CD14-positive monocyte (primary cell): ENCODE measurements around the gene OTOG. TPM values are rescaled to one million over a fixed set of nuclear protein-coding genes. Genes with fewer than 3 reads are reported as not detected.

Experiments used
- DNase-seq, 3 donors: peaks; one replicate each; pipeline ENCODE4 v3.0.0-alpha.2; 2011 to 2022
- H2AFZ ChIP-seq: 2 replicates; pipeline ENCODE4 v1.6.0; 2012; ENCODE audit warnings: mild to moderate bottlenecking, low read depth, low read length, inconsistent platforms; ENCODE audit not compliant: insufficient read depth, poor library complexity, severe bottlenecking
- H3K27ac ChIP-seq, 2 donors: 1 replicate in 1 of 2; 2 replicates in 1 of 2; pipeline ENCODE4 v1.5.1; 2012 to 2013; ENCODE audit warnings: low read length in 2 of 2, control low read depth in 1 of 2, inconsistent platforms in 1 of 2, low read depth in 1 of 2, mild to moderate bottlenecking in 1 of 2
- H3K27me3 ChIP-seq, 2 donors: one replicate each; pipeline versions ENCODE4 v1.6.0 to v1.6.1; 2011 to 2013; ENCODE audit warnings: low read length in 2 of 2; ENCODE audit not compliant: control insufficient read depth in 2 of 2, insufficient read depth in 2 of 2
- H3K36me3 ChIP-seq, 2 donors: replicated peaks in 1 of 2; 1 replicate in 1 of 2; 2 replicates in 1 of 2; pipeline versions ENCODE4 v1.5.1 to v1.6.1; 2012 to 2013; ENCODE audit warnings: low read length in 2 of 2, control low read depth in 1 of 2, inconsistent platforms in 1 of 2, mild to moderate bottlenecking in 1 of 2; ENCODE audit not compliant: insufficient read depth in 2 of 2, control insufficient read depth in 1 of 2
- H3K4me1 ChIP-seq, 2 donors: 1 replicate in 1 of 2; 2 replicates in 1 of 2; pipeline versions ENCODE4 v1.5.1 to v1.6.1; 2012 to 2013; ENCODE audit warnings: low read length in 2 of 2, control low read depth in 1 of 2, inconsistent platforms in 1 of 2, mild to moderate bottlenecking in 1 of 2, moderate library complexity in 1 of 2; ENCODE audit not compliant: insufficient read depth in 2 of 2, control insufficient read depth in 1 of 2
- H3K4me2 ChIP-seq: replicated peaks from 2 replicates; pipeline ENCODE3; 2012; ENCODE audit warnings: low read length, moderate library complexity, mild to moderate bottlenecking; ENCODE audit not compliant: poor library complexity, severe bottlenecking; ENCODE audit errors: extremely low read depth
- H3K4me3 ChIP-seq, 3 experiments: fragments of 200-600 bp in 1 of 3; sonication (generic) in 1 of 3; replicated peaks in 1 of 3; 1 replicate in 2 of 3; 2 replicates in 1 of 3; pipeline ENCODE4 v1.5.1; 2011 to 2013; ENCODE audit warnings: low read length in 3 of 3, mild to moderate bottlenecking in 3 of 3, control low read depth in 2 of 3, low read depth in 2 of 3, inconsistent platforms in 1 of 3, moderate library complexity in 1 of 3
- H3K79me2 ChIP-seq: 2 replicates; pipeline ENCODE4 v1.6.0; 2012; ENCODE audit warnings: mild to moderate bottlenecking, control low read depth, inconsistent platforms, low read length, moderate library complexity; ENCODE audit not compliant: insufficient read depth
- H3K9ac ChIP-seq: 2 replicates; pipeline ENCODE4 v1.6.0; 2017; ENCODE audit warnings: low read length, mild to moderate bottlenecking; ENCODE audit not compliant: insufficient read depth, poor library complexity, severe bottlenecking
- H3K9me3 ChIP-seq, 2 donors: replicated peaks in 1 of 2; 1 replicate in 1 of 2; 2 replicates in 1 of 2; pipeline versions ENCODE4 v1.5.1 to v1.6.1; 2012 to 2013; ENCODE audit warnings: low read length in 2 of 2, control low read depth in 1 of 2; ENCODE audit not compliant: control insufficient read depth in 1 of 2, insufficient read depth in 1 of 2
- H4K20me1 ChIP-seq: 2 replicates; pipeline ENCODE4 v1.6.0; 2012; ENCODE audit warnings: mild to moderate bottlenecking, low read length, control low read depth, moderate library complexity; ENCODE audit not compliant: insufficient read depth
- H3K27ac Mint-ChIP-seq, 7 donors: one replicate each; pipeline ENCODE4 v1.8.0; 2020; ENCODE audit warnings: mild to moderate bottlenecking in 7 of 7, mixed read lengths in 7 of 7, moderate library complexity in 6 of 7, inconsistent platforms in 2 of 7
- H3K27me3 Mint-ChIP-seq, 3 donors: one replicate each; pipeline ENCODE4 v1.8.0; 2021 to 2022; ENCODE audit warnings: low read depth in 3 of 3, mild to moderate bottlenecking in 3 of 3, mixed read lengths in 3 of 3, moderate library complexity in 3 of 3, inconsistent platforms in 1 of 3
- H3K36me3 Mint-ChIP-seq, 2 donors: one replicate each; pipeline ENCODE4 v1.8.0; 2020; ENCODE audit warnings: mixed read lengths in 2 of 2, inconsistent platforms in 1 of 2, mild to moderate bottlenecking in 1 of 2
- H3K4me1 Mint-ChIP-seq: one replicate; pipeline ENCODE4 v1.8.0; 2020; ENCODE audit warnings: mild to moderate bottlenecking, mixed read lengths
- H3K4me3 Mint-ChIP-seq, 2 donors: one replicate each; pipeline ENCODE4 v1.8.0; 2020; ENCODE audit warnings: mild to moderate bottlenecking in 2 of 2, mixed read lengths in 2 of 2, moderate library complexity in 1 of 2
- H3K9me3 Mint-ChIP-seq, 7 donors: one replicate each; pipeline ENCODE4 v1.8.0; 2020 to 2022; ENCODE audit warnings: mixed read lengths in 7 of 7, mild to moderate bottlenecking in 6 of 7, moderate library complexity in 6 of 7, inconsistent platforms in 2 of 7
- WGBS: methylation state at CpG from one replicate; pipeline ENCODE4 v1.1.5; 2013; ENCODE audit warnings: missing lambda C conversion rate; ENCODE audit not compliant: insufficient coverage; 5-methylcytosine and 5-hydroxymethylcytosine counted together
- intact Hi-C, 2 donors: fragments of 100-400 bp; cut with micrococcal nuclease; formaldehyde crosslinking; loops; one replicate each; pipeline versions ENCODE4 v1.15.0 to v1.15.1; 2023
- polyA plus RNA-seq, 3 donors: library from polyadenylated mRNA; depleted of rRNA in 1 of 3; unstranded in 2 of 3; stranded (reverse) in 1 of 3; fragments of 300-500 nt in 2 of 3; fragments of >200 nt in 1 of 3; fragmentation: Illumina TruSeq in 2 of 3; gene quantifications; 1 replicate in 2 of 3; 2 replicates in 1 of 3; pipeline ENCODE4 v1.2.3, GENCODE V29; 2012 to 2021
- TF ChIP-seq, protein P1 (sequence below): fragments of 200-600 bp; IDR thresholded peaks from one replicate; pipeline ENCODE4 v1.8.0; 2022; ENCODE audit warnings: antibody characterized with exemption, mild to moderate bottlenecking

Gene OTOG
- polyA plus RNA-seq, 3 donors: not detected

DNA sequence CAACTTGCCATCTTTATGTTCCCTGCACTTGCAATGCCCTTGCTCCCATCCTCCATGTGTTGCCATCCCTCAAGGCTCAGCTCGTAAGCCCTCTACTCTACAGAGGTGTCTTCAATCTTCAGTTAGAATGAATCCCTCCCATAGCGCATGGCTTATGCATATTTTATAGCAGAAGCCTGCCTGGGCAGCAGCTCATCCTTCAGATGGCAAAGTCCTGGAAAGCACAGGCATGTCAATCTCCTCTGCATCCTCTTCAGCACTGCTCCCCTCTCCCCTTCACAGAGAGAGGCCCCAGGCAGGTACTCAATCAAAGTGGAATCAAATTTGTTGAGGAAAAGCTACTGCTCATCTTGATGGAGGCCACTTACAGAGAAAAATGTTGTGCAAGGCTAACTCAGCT, 39.3 kb upstream of the OTOG start:
- Mint-ChIP-seq H3K9me3 (no peaks in the 10 kb centered on the region), H3K27me3 (peaks cover 2 to 9% (median 3%) of the 10 kb centered on the region in 3 donors), H3K4me3 (no peak overlapping the region), H3K36me3 (no peaks in the 10 kb centered on the region), H3K27ac (no peak overlapping the region), H3K4me1 (no peaks in the 10 kb centered on the region)
- Histone ChIP-seq H3K27me3 (no peaks in the 10 kb centered on the region), H3K4me1 (no peaks in the 10 kb centered on the region), H3K79me2 (no peaks in the 10 kb centered on the region), H3K4me2 (no peak overlapping the region), H3K4me3 (no peak overlapping the region), H4K20me1 (no peaks in the 10 kb centered on the region), H3K9ac (no peak overlapping the region), H3K36me3 (no peaks in the 10 kb centered on the region), H2AFZ (no peak overlapping the region), H3K9me3 (no peaks in the 10 kb centered on the region), H3K27ac (no peak overlapping the region)
- DNase-seq: no peak
- TF ChIP-seq, protein P1, sequence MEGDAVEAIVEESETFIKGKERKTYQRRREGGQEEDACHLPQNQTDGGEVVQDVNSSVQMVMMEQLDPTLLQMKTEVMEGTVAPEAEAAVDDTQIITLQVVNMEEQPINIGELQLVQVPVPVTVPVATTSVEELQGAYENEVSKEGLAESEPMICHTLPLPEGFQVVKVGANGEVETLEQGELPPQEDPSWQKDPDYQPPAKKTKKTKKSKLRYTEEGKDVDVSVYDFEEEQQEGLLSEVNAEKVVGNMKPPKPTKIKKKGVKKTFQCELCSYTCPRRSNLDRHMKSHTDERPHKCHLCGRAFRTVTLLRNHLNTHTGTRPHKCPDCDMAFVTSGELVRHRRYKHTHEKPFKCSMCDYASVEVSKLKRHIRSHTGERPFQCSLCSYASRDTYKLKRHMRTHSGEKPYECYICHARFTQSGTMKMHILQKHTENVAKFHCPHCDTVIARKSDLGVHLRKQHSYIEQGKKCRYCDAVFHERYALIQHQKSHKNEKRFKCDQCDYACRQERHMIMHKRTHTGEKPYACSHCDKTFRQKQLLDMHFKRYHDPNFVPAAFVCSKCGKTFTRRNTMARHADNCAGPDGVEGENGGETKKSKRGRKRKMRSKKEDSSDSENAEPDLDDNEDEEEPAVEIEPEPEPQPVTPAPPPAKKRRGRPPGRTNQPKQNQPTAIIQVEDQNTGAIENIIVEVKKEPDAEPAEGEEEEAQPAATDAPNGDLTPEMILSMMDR: no peak
- intact Hi-C loops: loop anchor here in 1 of 2 donors (10.0 kb wide), 1 partner anchor 273 kb away; no protein-coding TSS in a partner anchor
- WGBS: 92% methylated on average over 2 of the region's 2 CpGs

DNA sequence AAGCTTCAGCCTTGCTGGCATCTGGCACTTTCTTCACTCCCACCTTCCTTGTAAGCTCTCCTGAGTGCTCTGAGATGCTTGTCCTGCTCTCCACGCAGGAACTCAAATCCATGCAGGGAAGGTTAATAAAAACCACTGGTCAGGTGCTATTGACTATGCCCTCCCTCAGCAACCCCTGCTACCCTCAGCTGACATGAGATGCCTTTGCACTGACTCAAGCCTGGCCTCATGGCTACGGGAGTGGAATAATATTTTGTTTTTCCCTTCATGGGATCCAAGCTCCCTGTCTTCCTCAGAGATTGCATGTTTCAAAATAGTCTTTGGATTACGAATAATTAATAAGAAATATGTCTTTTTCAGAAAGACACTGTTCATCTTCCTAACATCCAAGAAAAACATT, 38.8 kb upstream of the OTOG start:
- TF ChIP-seq, protein P1: no peak
- intact Hi-C loops: loop anchor here in 1 of 2 donors (10.0 kb wide), 1 partner anchor 274 kb away; no protein-coding TSS in a partner anchor

More for the DNA sequence above, 38.8 kb upstream of the OTOG start:
- Histone ChIP-seq H3K4me3 (no peak overlapping the region), H2AFZ (no peak overlapping the region), H3K4me1 (no peaks in the 10 kb centered on the region), H3K9me3 (no peaks in the 10 kb centered on the region), H3K27ac (no peak overlapping the region), H3K36me3 (no peaks in the 10 kb centered on the region), H3K27me3 (no peaks in the 10 kb centered on the region), H3K9ac (no peak overlapping the region), H4K20me1 (no peaks in the 10 kb centered on the region), H3K79me2 (no peaks in the 10 kb centered on the region), H3K4me2 (no peak overlapping the region)
- Mint-ChIP-seq H3K36me3 (no peaks in the 10 kb centered on the region), H3K27me3 (peaks cover 2 to 9% (median 5%) of the 10 kb centered on the region in 3 donors), H3K9me3 (no peaks in the 10 kb centered on the region), H3K4me3 (no peak overlapping the region), H3K27ac (no peak overlapping the region), H3K4me1 (no peaks in the 10 kb centered on the region)
- 75% methylated on average over 1 of the region's 3 CpGs for WGBS
- DNase-seq: no peak
